Astrocyte of the cerebellum (primary cell): ENCODE measurements around the gene MVK.

Experiments used
- DNase-seq: peaks from one replicate; pipeline ENCODE4 v3.0.0-alpha.2; 2011; ENCODE audit warnings: low read depth
- H3K4me3 ChIP-seq: 2 replicates; pipeline ENCODE4 v1.5.1; 2011; ENCODE audit warnings: mild to moderate bottlenecking, low read depth, low read length, moderate library complexity
- in situ Hi-C: cut with HindIII; loops from 2 replicates; pipeline ENCODE4 v1.10.0; 2017; ENCODE audit warnings: low sequenced_read_pairs
- TF ChIP-seq, protein P1 (sequence below): IDR thresholded peaks from 2 replicates; pipeline ENCODE4 v1.5.1; 2012; ENCODE audit warnings: low read length, low read depth, moderate library complexity, mild to moderate bottlenecking; ENCODE audit errors: missing control alignments

Gene MVK

DNA sequence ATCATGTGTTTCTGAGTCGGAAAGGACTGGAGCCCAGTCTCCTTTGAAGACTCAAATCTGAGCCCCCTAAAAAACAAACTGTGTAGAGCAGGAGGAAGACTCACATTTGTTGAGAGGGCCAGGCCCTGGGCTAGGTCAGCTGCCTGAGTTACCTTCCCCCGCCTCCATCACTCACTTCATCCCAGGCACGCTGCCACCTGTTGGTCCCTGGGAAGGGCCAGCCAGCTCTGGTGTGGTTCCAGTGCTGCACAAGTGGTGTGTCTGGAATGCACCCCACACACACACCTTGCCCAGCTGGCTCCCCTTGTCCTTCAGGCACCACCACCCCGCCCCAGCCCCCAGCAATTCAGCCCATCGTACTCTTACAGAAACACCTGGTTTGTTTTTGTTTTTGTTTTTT is 9.0 kb downstream of the MVK start:
- TF ChIP-seq, protein P1, sequence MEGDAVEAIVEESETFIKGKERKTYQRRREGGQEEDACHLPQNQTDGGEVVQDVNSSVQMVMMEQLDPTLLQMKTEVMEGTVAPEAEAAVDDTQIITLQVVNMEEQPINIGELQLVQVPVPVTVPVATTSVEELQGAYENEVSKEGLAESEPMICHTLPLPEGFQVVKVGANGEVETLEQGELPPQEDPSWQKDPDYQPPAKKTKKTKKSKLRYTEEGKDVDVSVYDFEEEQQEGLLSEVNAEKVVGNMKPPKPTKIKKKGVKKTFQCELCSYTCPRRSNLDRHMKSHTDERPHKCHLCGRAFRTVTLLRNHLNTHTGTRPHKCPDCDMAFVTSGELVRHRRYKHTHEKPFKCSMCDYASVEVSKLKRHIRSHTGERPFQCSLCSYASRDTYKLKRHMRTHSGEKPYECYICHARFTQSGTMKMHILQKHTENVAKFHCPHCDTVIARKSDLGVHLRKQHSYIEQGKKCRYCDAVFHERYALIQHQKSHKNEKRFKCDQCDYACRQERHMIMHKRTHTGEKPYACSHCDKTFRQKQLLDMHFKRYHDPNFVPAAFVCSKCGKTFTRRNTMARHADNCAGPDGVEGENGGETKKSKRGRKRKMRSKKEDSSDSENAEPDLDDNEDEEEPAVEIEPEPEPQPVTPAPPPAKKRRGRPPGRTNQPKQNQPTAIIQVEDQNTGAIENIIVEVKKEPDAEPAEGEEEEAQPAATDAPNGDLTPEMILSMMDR: no peak
- DNase-seq: no peak
- no peak overlapping the region for H3K4me3 ChIP-seq
- in situ Hi-C loops: no loop called here

DNA sequence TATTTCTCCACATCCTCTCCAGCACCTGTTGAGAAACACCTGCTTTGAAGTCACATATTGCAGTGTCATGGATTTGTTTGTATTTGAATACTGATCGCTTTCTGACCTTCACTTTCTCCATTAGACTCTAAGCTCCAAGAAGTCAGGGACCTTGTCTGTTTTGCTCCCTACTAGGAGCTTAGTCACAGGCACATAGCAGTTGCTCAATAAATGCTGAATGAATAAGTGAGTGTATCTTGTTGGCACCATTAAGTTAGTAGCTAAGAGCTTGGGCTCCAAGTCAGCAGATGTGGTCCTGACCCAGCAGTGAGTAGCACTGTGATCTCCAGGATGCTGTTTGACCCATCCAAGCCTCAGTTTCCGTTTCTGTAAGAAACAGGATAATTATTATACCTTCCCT is 10.1 kb downstream of the MVK start:
- TF ChIP-seq, protein P1: no peak
- no peak overlapping the region for H3K4me3 ChIP-seq
- no peak for DNase-seq
- in situ Hi-C loops: no loop called here

DNA sequence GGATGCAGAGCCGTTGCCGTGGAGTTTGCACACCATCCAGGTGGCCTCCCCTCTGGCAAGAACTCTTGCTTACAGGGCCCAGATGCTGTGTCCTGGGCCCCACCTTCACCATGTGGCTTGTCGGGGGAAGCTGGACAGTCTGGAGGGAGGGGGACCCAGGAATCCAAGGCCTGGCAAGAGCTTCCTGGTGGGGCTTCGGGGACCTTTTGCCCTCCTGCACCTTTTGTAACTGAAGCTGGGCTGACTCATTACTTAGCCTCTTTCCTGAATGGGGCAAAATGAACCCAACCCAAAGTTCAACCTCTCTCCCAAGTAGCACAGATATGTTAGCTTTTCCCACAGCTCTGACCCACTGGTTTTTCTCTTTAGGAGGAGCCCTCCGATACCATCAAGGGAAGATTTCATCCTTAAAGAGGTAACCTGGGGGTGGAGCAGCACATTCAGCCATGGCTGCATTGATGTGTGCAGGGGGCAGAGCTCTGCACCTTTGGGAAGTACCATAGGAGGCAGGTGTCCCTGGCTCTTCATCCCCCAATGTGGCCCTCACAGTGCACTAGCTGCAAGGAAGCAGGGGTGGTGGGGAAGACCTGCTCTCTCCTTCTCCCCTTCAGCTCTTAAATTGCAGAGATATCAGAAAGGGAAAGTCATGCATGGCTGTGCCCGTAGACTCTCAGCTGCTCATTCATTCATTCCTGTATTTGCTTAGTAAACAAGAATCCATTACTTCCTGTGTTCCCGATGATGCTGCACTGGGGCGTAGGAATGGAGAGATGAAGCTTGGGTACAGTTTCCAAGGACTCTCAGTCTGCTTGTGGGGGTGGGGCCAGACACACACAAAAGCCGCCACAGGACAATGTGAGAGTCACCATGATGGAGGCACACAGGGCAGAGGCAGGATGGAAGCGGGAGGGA is 13.0 kb downstream of the MVK start:
- H3K4me3 ChIP-seq: no peak overlapping the region
- in situ Hi-C loops: no loop called here
- TF ChIP-seq, protein P1: no peak
- DNase-seq: no peak

DNA sequence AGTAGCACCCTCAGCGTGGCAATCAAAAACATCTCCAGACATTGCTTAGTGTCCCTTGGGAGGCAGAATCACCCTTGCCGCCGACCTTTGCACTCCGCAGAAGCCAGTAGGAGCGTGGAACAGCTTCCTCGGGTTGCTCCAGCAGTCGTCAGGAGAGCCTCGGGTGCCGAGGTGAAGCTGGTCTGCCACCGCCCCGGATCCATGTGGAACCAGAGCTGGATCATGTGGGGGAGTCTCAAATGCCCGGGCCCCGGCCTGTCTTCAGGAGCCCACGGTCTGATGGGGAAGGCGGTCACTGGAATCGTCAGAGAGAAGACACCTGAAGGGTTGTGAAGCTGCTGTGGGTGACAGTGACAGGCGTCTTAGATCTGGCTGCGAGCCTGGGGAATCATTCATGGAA is 14.3 kb downstream of the MVK start:
- no peak overlapping the region for H3K4me3 ChIP-seq
- TF ChIP-seq, protein P1: no peak
- in situ Hi-C loops: no loop called here
- no peak for DNase-seq

DNA sequence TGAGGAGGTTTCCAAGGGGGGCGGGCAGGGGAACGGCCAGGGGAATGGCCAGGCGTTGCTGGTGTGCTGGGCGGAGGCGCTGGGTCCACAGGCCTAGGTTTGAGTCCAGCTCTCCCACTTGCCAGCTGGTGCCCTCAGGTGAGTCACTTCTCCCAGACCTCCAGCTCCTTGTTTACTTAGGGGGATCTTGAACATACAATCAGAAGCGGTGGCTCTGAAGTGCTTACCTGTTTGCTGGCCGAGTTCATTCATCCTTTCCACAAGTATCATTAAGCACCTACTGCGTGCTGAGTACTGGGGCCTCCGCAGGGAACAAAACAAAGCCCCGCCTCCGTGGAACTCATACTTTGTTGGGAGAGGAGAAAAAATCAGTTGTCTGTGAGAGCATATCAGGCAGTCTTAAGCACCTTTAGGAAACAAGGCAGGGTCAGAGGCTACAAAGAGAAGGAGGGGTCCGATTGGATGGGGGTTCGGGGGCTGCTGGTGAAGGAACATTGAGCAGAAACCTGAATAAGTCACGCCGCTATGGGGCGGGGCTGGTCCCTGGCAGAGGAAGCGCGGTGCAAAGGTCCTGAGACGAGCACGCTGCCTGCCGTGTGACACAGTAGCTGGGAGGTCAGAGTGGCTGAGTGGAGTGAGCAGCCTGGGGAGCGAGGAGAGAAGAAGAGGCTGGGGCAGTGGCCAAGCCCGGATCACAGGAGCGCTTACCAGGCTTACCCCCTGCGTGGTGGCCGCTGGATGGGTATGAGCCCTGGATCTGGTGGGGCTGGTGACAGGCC is 15.1 kb downstream of the MVK start:
- TF ChIP-seq, protein P1: no peak
- no peak for DNase-seq
- H3K4me3 ChIP-seq: no peak overlapping the region
- in situ Hi-C loops: no loop called here

DNA sequence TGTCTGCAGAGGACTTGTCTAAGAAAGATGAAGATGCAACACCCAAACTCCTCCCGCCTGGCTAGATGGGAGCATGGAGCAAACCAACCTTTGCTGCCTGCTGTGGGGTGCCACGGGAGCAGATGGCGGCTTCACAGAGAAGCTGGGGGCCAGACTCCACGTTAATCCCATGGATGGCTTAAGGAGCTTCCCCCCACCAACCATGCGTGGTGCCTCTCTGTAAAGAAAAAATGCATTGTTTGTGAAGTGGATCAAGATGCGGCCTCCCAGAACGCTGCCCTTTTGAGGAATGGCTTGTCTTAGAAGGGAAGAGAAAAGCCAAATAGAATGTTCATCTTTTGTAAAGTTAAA is 15.6 kb downstream of the MVK start:
- no peak for DNase-seq
- no peak overlapping the region for H3K4me3 ChIP-seq
- TF ChIP-seq, protein P1: no peak
- in situ Hi-C loops: no loop called here
